SW 1271 (cell line): ENCODE results near the gene ZBTB20.

Experiments used
- DNase-seq, 2 experiments: peaks; one replicate each; lab custom pipeline; 2025; lab: John Stamatoyannopoulos, UW

Gene ZBTB20

DNA sequence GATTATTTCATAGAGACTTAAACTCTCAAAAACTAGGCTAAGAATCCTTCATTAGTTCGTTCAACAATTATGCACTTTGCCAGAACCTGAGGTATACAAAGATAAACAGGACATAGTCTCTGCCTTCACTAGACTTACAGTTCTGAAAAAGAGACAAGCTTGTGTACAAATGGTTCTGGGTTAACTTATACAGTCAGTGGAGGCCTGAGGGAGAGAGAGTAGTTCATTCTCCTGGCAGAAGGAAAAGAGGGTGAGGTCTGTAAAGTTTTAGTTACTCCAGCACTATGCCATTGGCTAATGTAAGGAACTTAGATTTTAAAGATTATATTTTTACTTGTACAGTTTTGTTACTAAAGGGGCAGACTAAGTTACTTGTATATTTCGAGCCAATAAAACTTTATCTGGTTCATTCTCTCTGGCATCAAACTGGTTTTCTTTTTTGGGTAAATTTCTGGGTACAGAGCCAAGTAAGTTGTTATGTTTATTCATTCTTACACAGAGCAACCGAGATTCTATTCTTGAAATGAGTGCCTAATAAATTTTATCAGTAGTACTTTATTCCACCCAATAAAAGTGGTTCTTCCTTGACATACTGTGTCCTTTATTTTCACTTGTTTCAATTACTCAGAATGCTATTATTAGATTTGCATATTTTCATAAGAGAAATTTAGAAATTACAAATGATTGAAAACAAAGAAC is 574.6 kb downstream of the ZBTB20 start:
- DNase-seq, result no peak

DNA sequence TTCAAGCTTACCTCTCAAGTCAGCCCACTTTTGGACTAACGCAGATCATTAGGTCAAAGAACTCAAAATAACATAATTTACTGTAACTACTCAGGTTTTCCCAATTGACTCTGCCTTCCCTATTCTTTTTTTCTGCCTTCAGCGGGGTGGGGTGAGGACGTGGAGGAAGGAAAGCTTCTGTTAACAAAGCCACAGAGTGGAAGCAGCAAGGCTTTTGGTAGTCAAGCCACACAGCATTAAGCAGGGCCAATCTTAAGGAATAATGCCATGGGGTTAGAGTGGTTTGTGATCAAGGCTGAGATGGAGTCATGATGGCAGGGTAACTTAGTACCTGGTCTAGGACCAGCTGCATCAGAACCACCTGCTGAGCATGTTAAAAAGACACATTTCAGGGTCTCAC is 575.7 kb downstream of the ZBTB20 start:
- DNase-seq, result no peak

GRCh38 chr3:114569186-114569585 is 577.9 kb downstream of the ZBTB20 start:
- peak in 1 of 2 experiments; percentile 12 for DNase-seq

DNA sequence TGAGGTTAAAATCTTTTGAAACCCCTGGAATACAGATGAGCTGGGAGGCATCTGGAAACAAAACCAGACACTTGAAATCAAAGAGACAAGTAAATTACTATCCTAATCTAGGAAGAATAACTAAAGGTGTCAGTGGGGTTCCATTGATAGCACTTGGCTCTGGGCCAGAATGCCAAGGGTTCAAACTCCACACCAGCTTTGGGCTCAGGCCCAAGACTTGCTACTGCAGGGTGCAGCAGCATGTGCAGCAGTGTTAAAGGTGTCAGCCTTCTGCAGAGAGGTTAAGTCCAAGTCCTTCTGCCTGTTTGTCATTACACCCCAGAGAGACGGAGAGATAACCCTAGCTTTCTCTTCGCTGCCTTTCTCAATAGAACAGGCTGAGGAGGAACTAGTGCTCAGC is 579.3 kb downstream of the ZBTB20 start:
- DNase-seq, result no peak

DNA sequence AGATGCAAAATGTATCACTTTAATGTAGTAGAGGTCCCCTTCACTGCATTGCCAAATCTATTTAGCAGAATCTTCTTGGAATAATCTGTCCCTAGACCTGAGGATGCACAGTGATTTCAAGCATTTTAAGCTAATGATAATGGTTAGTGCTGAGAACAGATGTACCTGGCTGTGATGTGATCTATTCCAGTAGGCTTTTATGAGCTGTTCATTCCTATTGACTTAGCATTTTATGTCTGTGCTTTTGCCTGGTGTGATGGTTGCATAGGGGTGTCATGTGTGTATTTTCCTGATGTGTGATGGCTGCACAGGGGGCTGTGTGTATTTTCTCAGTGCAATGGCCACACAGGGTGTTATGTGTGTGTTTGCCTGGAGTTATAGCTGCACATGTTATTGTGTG is 580.3 kb downstream of the ZBTB20 start:
- DNase-seq, result no peak

DNA sequence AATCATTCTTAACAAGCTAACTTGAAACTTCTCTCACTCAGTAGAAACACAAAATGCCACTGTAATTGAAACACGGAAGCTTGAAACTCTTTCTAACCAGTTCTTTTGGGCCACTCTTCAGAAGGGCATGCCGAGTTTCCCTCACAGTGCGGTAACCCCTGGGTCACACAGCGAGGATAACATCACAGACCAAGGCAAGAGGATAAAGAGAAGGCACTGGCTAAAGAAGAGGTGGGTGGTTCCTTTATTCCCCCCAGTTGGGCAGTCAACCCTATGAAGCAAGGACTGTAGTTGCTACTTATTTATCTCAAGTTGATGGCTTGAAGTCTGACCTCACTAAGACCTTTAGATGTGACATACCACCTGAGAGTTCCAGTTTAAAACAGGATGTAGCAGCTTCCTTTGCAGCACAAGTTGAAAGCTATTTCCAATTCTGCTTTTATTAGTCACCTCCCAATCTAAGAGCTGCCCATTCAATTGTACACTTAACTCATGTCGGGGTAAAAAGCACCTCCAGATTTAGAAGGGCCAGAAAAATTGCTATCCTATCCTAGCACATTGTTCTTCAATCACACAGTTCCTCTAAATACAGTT is 580.8 kb downstream of the ZBTB20 start:
- DNase-seq, result peak in 1 of 2 experiments; percentile 8

DNA sequence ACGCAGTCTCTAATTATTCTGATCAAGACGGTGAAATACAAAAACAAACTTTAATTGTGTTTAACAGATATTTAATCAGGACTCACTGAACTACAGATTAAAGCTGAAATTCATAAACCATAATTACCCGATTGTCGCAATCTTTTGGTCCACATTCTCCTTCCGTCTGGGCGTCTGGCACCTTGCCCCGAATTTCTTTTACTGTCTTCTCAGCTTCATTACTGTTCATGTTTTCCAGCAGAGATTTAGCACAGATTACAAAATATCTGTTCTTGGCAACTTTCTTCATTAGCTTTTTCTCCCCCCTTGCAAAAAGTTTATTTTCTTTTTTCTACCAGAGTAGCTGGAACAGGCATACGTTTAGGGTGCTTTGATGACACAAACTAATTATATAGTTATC is 581.9 kb downstream of the ZBTB20 start:
- no peak for DNase-seq

DNA sequence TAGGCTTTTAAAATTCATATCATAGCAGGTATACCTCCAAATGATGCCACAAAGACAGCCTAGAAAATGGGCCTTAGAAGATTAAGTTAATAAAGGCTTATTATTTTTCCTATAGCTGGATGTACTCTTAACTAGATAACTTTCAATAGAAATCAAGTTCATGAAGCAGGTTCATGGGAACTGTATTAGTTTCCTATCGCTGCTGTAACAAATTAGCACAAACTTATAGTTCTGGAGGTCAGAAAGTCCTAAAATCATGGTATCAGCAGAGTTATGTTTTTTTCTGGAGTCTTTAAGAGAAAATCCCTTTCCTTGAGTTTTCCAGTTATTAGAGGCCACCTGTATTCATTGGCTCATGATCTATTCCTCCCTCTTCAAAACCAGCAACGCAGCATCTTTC is 583.4 kb downstream of the ZBTB20 start:
- no peak for DNase-seq

GRCh38 chr3:114562557-114562956 is 584.5 kb downstream of the ZBTB20 start:
- no peak for DNase-seq

DNA sequence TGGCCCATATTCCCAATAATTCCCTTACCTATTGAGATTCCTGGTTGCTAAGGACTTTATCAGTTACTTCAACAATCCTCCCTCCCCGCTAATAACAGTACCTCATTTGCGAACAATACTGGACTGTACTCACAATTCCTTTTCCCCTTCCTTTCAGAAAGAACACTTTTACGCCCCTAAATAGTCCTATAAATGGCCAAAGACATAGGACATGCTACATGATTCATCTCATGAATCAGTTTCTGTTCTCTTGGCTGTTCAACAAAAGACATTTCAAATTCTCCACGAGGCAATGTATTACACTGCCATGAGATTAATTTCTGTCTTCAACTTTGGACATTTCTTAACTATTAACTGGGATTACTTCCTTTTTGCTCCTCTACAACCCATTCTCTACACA is 588.8 kb downstream of the ZBTB20 start:
- no peak for DNase-seq

DNA sequence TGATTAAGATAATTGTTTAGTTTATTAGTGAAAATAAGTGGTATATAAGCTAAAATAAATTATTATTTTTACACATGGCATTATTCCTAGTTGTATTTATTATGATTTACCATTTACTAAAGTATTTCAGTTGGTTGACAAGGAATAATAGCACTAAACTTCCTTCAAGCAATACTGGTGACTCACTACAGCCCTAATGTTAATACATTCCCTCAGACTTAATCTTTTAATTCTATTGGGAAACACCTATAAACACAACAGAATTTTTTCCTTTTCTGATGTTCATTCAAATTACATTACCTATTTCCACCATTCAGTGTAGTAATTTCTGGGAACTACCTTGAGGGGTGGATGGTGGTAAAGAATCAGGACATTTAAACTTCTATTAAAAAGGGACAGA is 589.3 kb downstream of the ZBTB20 start:
- DNase-seq, result no peak

GRCh38 chr3:114556657-114557213 is 590.4 kb downstream of the ZBTB20 start:
- DNase-seq, result no peak

DNA sequence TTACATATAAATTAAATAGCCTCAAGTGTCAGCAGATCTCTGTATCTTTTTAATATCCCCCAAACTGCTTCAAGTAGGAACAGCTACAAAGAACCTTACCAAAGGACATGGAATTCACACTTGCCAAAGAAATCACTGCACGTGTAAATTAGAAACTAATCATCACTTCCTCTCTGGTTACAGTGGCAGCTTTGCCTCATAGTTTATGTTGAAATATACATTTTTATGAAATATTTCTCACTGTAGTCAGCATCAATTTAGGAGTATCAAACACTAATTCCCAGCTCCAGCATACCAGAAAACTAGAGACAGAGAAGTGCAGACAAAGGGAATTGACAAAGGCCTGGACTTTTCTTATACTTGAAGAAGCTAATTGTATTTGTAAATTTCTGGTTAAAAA is 592.4 kb downstream of the ZBTB20 start:
- peak in 1 of 2 experiments; percentile 3 for DNase-seq

DNA sequence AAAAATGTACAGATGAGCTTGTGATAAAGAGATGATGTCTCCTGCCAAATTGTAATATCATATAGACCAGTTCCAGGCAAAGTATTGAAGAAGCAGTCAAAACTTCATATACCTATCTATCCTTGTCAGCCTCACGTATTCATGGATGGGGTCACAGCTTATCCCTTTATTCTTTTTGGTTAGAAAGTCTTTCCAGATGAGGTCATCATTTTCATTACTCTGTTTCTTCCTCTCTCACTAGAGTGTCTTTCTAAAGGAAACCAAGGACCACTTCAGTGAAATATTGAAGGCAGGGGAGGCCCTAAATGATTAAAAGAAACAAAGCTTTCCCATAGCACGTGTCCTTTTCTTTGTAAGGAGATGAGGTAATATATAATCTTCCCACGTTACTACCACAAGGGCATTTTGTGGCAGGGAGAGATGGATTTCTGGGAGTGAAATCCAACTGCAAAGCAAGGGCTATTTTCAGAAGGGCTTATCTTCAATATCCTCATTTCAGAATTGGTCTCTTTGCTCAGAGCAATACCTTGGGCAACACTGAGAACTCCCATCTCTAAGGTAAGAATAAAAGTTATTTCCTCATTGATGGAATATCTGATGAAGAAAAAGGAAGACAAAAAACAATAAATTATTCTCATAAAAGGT is 593.0 kb downstream of the ZBTB20 start:
- DNase-seq, result no peak

DNA sequence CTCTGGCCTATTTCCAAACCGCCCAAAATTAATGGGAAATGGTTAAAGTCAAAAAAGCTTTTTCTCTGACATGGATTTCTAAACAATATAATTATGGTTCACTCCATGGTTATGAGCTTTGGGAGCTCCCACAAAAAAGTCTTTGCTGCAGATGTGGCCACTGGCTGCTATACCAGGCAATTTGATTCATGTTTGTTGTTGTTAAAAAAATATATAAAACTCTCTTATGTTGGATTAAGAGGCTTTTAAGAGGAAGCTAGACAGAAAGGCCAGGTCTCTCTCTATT is 594.6 kb downstream of the ZBTB20 start:
- DNase-seq, result no peak

DNA sequence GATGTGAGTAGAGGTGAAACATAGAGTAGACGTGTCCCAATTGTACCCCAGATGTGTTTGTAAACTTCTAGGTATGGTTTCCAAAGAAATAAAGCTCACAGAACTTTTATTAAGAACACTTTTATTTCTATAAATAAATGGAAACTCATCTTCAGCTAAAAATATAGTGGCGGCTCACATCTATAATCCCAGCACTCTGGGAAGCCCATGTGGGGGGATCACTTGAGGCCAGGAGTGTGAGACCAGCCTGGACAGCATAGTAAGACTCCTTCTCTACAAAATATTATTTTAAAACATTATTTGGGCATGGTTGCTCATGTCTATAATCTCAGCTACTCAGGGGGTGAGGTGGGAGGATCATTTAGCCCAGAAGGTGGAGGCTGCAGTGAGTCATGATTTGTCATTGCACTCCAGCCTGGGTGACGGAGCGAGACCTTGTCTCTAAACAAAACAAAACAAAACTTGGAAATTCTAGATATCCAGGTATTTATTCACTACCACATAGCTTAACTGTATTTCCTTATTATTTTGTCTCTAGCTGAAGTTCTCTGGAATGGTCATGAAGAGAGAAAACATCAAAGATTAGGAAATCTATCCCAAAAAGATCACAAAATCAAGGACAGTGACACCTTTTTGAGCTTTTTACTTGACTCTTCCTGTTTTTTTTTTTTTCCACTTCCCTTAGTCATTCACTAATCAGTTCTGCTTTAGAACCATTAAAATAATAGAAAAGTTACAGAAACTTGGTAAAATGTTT is 595.1 kb downstream of the ZBTB20 start:
- DNase-seq, result peak; percentile 51 to 80

- DNase-seq, result no peak
Measured at GRCh38 chr3:114550165-114550564, 596.9 kb downstream of the ZBTB20 start.

- DNase-seq, result no peak
Measured at GRCh38 chr3:114545193-114545592, 601.9 kb downstream of the ZBTB20 start.

- DNase-seq, result no peak
Measured at GRCh38 chr3:114542359-114542758, 604.7 kb downstream of the ZBTB20 start.

DNA sequence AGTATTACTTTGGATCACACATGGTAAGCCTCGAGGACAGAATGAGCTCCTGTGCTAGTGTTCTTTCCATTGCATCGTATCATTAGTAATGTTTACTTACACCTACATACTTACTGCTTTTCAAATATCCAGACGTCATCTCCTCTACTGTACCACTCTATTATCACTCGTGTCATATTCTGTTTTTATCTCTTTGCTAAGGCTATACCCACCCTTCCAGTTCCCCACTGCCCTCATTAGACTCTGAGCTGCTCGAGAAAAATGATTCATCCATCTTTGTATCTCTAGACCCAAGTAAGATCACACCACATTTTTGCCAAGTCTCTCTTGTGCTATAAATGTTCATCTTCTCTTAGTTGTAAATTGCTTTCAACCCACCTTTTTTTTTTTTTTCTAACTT is 607.6 kb downstream of the ZBTB20 start:
- no peak for DNase-seq

DNA sequence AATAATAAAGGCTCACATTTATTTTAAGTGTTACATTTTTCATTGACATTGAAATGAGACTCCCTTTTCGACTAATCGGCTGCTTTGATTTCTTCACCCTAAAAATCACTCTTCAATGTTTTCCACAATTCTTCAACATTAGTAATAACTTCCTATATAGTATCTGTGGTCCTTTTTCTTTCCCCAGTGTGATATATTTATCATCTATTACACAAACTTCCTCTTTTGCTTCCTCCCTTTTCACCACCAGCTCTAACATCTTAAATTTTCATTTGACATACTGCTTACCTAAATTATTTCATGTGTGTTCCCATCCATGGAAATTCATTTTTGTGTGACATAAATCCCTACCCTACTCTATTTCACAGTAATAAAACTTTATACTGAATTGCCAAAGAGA is 608.9 kb downstream of the ZBTB20 start:
- no peak for DNase-seq

- no peak for DNase-seq
Measured at GRCh38 chr3:114528517-114528916, 618.6 kb downstream of the ZBTB20 start.
